ENCODE measurements around the gene ODAD4.
"Not testable (repeated sequence)": the region's sequence is repeated elsewhere in the genome, so short reads cannot be mapped to it uniquely, and the experiment has no call there.

The ODAD4 gene

GRCh38 chr17:42010266-42010680 lies 79.9 kb downstream of the ODAD4 start:
- DNase-seq = peak in 1 of 2 donors; percentile 55

GRCh38 chr17:42010898-42011516 lies 80.6 kb downstream of the ODAD4 start:
- peak in 1 of 2 donors; percentile 22 for DNase-seq

- DNase-seq = not testable (repeated sequence)
Measured at GRCh38 chr17:42012363-42012762, 81.9 kb downstream of the ODAD4 start.

GRCh38 chr17:42013740-42014139 lies 83.3 kb downstream of the ODAD4 start:
- DNase-seq = not testable (repeated sequence)
